B cell (primary cell): ENCODE data around the gene PRSS56. TPM values are rescaled to one million over a fixed set of nuclear protein-coding genes. Genes with fewer than 3 reads are reported as not detected.

Source experiments
- ATAC-seq: fragments of 200-7000 bp; cut with Tn5 transposase; one replicate; pipeline ENCODE4 v1.10.0; 2021; ENCODE audit warnings: low read depth, mild to moderate bottlenecking, moderate number of reproducible peaks, moderate library complexity
- CTCF ChIA-PET: fragments of 350-600 bp; sonication (Branson Sonifier 250); formaldehyde crosslinking; loops from one replicate; lab custom pipeline; 2021; ENCODE audit warnings: antibody characterized with exemption, inconsistent platforms; lab: Charles Lee
- POLR2A ChIA-PET: fragments of 350-600 bp; sonication (Branson Sonifier 250); formaldehyde crosslinking; loops from one replicate; lab custom pipeline; 2021; ENCODE audit warnings: antibody characterized with exemption; lab: Charles Lee
- DNase-seq: peaks from one replicate; pipeline ENCODE4 v3.0.0; 2013
- H2AFZ ChIP-seq: 2 replicates; pipeline ENCODE4 v1.6.1; 2012; ENCODE audit warnings: mild to moderate bottlenecking, low read depth, low read length; ENCODE audit not compliant: insufficient read depth, poor library complexity, severe bottlenecking
- H3K27ac ChIP-seq, 2 donors: 1 replicate in 1 of 2; 2 replicates in 1 of 2; pipeline ENCODE4 v1.5.1; 2012 to 2013; ENCODE audit warnings: low read length in 2 of 2, mild to moderate bottlenecking in 2 of 2, moderate library complexity in 1 of 2
- H3K27me3 ChIP-seq, 4 experiments: fragments of 200-600 bp in 1 of 4; sonication (generic) in 1 of 4; replicated peaks in 1 of 4; 1 replicate in 2 of 4; 2 replicates in 2 of 4; pipeline versions ENCODE4 v1.6.1 to v1.7.0; 2013 to 2016; ENCODE audit warnings: low read length in 3 of 4, mild to moderate bottlenecking in 2 of 4, mixed read lengths in 1 of 4, moderate library complexity in 1 of 4; ENCODE audit not compliant: insufficient read depth in 4 of 4, control insufficient read depth in 3 of 4; ENCODE audit errors: control extremely low read depth in 1 of 4
- H3K36me3 ChIP-seq, 2 experiments: replicated peaks in 1 of 2; 1 replicate in 1 of 2; 2 replicates in 1 of 2; pipeline versions ENCODE4 v1.6.1 to v1.7.1; 2013; ENCODE audit warnings: low read length in 1 of 2; ENCODE audit not compliant: insufficient read depth in 2 of 2, control insufficient read depth in 1 of 2; ENCODE audit errors: control extremely low read depth in 1 of 2, extremely low read depth in 1 of 2
- H3K4me1 ChIP-seq, 2 donors: fragments of 200-600 bp in 1 of 2; sonication (generic) in 1 of 2; 1 replicate in 1 of 2; 2 replicates in 1 of 2; pipeline versions ENCODE4 v1.5.1 to v1.6.1; 2013 to 2017; ENCODE audit warnings: low read length in 2 of 2; ENCODE audit not compliant: control insufficient read depth in 2 of 2, insufficient read depth in 2 of 2
- H3K4me2 ChIP-seq: replicated peaks from 2 replicates; pipeline ENCODE3; 2012; ENCODE audit warnings: mild to moderate bottlenecking, low read depth, low read length; ENCODE audit not compliant: poor library complexity, severe bottlenecking
- H3K4me3 ChIP-seq, 5 experiments: fragments of 200-600 bp in 1 of 5; sonication (generic) in 1 of 5; 1 replicate in 3 of 5; 2 replicates in 2 of 5; pipeline versions ENCODE4 v1.5.1 to v1.7.0; 2011 to 2016; ENCODE audit warnings: low read length in 4 of 5, mild to moderate bottlenecking in 4 of 5, low read depth in 2 of 5, control low read depth in 1 of 5, moderate library complexity in 1 of 5; ENCODE audit not compliant: insufficient read depth in 1 of 5; ENCODE audit errors: control extremely low read depth in 1 of 5, extremely low read depth in 1 of 5
- H3K79me2 ChIP-seq: fragments of 200-600 bp; sonication (generic); one replicate; pipeline ENCODE4 v1.6.0; 2016; ENCODE audit warnings: low read length; ENCODE audit not compliant: control insufficient read depth, insufficient read depth
- H3K9ac ChIP-seq: fragments of 200-600 bp; sonication (generic); 2 replicates; pipeline ENCODE4 v1.6.1; 2017; ENCODE audit warnings: mild to moderate bottlenecking, low read length, moderate library complexity
- H3K9me3 ChIP-seq, 3 donors: one replicate each; pipeline versions ENCODE4 v1.6.1 to v1.7.1; 2013; ENCODE audit warnings: low read length in 2 of 3; ENCODE audit not compliant: control insufficient read depth in 2 of 3, insufficient read depth in 1 of 3; ENCODE audit errors: control extremely low read depth in 1 of 3
- H4K20me1 ChIP-seq: 2 replicates; pipeline ENCODE4 v1.6.0; 2012; ENCODE audit warnings: mild to moderate bottlenecking, low read length; ENCODE audit not compliant: insufficient read depth, control insufficient read depth, poor library complexity, severe bottlenecking
- H3K27ac Mint-ChIP-seq: one replicate; pipeline ENCODE4 v1.8.0; 2021; ENCODE audit warnings: mixed read lengths
- H3K27me3 Mint-ChIP-seq: one replicate; pipeline ENCODE4 v1.8.0; 2021; ENCODE audit warnings: mixed read lengths
- H3K4me1 Mint-ChIP-seq: one replicate; pipeline ENCODE4 v1.8.0; 2021; ENCODE audit warnings: mixed read lengths
- H3K4me3 Mint-ChIP-seq: one replicate; pipeline ENCODE4 v1.8.0; 2021; ENCODE audit warnings: mixed read lengths
- H3K9me3 Mint-ChIP-seq: one replicate; pipeline ENCODE4 v1.8.0; 2022; ENCODE audit warnings: mixed read lengths; ENCODE audit not compliant: insufficient read depth
- EZH2 ChIP-seq: IDR thresholded peaks from 2 replicates; pipeline ENCODE4 v1.6.1; 2012; ENCODE audit warnings: borderline replicate concordance, low read depth, mild to moderate bottlenecking, moderate library complexity, low read length; ENCODE audit not compliant: insufficient read depth, poor library complexity, severe bottlenecking
- WGBS: methylation state at CpG from one replicate; pipeline ENCODE4 v1.1.5; 2013; ENCODE audit warnings: missing lambda C conversion rate; ENCODE audit not compliant: insufficient coverage; 5-methylcytosine and 5-hydroxymethylcytosine counted together
- intact Hi-C: fragments of 100-400 bp; cut with micrococcal nuclease; formaldehyde crosslinking; loops from one replicate; pipeline ENCODE4 v1.10.0; 2022
- polyA plus RNA-seq: library from polyadenylated mRNA; depleted of rRNA; stranded (reverse); fragments of >200 nt; gene quantifications from 2 replicates; pipeline ENCODE4 v1.2.3, GENCODE V29; 2012
- total RNA-seq, 2 donors: library from RNA; stranded (reverse); fragments of 120-200 nt in 1 of 2; gene quantifications; 1 replicate in 1 of 2; 2 replicates in 1 of 2; pipeline versions ENCODE4 v1.2.3 to v1.2.4, GENCODE V29; 2013 to 2022
- TF ChIP-seq, protein P1 (sequence below): fragments of 200-600 bp; IDR thresholded peaks from one replicate; pipeline ENCODE4 v1.8.0; 2022; ENCODE audit warnings: antibody characterized with exemption, mild to moderate bottlenecking

Gene PRSS56
- total and polyA plus RNA-seq, 2 donors (not counting 1 experiment from before 2014, with no cell fraction given): not detected

DNA sequence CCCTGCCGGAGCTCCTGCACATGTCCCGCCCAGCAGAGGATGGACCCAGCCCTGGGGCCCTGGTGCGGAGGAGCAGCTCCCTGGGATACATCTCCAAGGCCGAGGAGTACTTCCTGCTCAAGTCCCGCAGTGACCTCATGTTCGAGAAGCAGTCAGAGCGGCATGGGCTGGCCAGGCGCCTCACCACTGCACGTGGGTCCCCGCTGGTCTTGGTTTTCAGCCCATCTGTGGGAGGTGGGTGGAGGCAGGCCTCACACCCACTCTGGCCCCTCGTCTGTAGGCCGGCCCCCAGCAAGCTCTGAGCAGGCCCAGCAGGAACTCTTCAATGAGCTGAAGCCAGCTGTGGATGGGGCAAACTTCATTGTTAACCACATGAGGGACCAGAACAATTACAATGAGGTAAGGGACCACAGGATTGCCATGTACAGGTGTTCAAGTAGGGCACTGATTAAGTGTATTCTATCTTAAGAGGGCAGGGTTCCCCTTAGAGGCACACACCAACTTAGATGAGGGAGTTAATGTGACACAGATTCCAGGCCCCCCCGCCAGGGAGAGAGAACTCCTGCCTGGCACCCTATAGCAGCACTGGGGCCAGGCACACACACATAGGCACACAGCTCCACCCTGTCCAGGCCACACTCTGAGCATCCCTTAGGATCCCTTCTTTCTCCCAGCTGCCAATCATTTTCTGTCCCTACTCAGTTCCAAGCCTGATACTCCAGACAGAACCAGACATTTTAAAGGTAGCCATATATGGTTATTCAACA lies 13.9 kb downstream of the PRSS56 start:
- Mint-ChIP-seq H3K9me3 (peaks cover 5% of the 10 kb centered on the region), H3K4me3 (no peak overlapping the region), H3K27me3 (peaks cover 34% of the 10 kb centered on the region), H3K27ac (no peak overlapping the region), H3K4me1 (peaks cover 8% of the 10 kb centered on the region)
- no peaks in the 10 kb centered on the region for H3K36me3 ChIP-seq
- no peak overlapping the region for H2AFZ ChIP-seq
- ChIA-PET CTCF (no interaction called here), POLR2A (no interaction called here)
- intact Hi-C loops: no loop called here
- ATAC-seq: no peak
- no peaks in the 10 kb centered on the region for H4K20me1 ChIP-seq
- H3K9me3 ChIP-seq: peaks cover 0 to 18% (median 7%) of the 10 kb centered on the region in 3 donors
- H3K4me3 ChIP-seq: no peak overlapping the region
- no peak overlapping the region for H3K4me2 ChIP-seq
- no peak overlapping the region for H3K27ac ChIP-seq
- peaks cover 0 to 17% (median 7%) of the 10 kb centered on the region in 4 experiments for H3K27me3 ChIP-seq
- TF ChIP-seq, protein P1, sequence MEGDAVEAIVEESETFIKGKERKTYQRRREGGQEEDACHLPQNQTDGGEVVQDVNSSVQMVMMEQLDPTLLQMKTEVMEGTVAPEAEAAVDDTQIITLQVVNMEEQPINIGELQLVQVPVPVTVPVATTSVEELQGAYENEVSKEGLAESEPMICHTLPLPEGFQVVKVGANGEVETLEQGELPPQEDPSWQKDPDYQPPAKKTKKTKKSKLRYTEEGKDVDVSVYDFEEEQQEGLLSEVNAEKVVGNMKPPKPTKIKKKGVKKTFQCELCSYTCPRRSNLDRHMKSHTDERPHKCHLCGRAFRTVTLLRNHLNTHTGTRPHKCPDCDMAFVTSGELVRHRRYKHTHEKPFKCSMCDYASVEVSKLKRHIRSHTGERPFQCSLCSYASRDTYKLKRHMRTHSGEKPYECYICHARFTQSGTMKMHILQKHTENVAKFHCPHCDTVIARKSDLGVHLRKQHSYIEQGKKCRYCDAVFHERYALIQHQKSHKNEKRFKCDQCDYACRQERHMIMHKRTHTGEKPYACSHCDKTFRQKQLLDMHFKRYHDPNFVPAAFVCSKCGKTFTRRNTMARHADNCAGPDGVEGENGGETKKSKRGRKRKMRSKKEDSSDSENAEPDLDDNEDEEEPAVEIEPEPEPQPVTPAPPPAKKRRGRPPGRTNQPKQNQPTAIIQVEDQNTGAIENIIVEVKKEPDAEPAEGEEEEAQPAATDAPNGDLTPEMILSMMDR: no peak
- no peak for TF ChIP-seq EZH2
- peaks cover 0 to 5% of the 10 kb centered on the region in 2 donors for H3K4me1 ChIP-seq
- DNase-seq: no peak
- 90% methylated on average over 13 of the region's 13 CpGs for WGBS
- H3K79me2 ChIP-seq: no peaks in the 10 kb centered on the region
- no peak overlapping the region for H3K9ac ChIP-seq

DNA sequence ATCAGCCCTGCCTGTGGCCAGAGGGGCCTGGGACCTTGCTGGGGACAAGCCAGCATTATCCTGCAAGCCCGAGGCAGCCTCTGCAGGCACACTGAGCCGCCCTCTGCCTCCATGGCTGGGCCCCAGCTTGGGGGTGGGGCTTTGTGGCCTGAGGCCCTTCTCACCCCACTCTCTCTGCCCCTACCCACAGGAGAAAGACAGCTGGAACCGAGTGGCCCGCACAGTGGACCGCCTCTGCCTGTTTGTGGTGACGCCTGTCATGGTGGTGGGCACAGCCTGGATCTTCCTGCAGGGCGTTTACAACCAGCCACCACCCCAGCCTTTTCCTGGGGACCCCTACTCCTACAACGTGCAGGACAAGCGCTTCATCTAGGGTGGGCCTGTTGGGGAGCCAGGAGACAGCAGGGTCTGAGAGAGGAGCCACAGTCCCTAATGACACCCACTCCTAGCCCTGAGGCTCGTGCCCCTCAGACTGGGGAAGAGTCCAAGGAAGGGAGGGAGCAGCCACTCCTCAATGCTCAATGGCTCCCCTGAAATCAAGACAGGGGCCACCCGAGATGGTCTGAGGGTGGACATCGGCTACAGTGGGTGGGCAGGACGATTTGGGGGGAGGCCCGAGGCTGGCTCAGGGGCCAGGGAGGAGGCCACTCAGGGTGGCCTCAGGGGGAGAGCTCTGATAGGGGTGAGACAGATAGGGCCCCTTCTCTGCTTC lies 14.9 kb downstream of the PRSS56 start:
- Histone ChIP-seq H3K27me3 (peaks cover 0 to 22% (median 8%) of the 10 kb centered on the region in 4 experiments), H2AFZ (no peak overlapping the region), H4K20me1 (no peaks in the 10 kb centered on the region), H3K4me1 (peaks cover 0 to 9% of the 10 kb centered on the region in 2 donors), H3K9me3 (peaks cover 0 to 23% (median 7%) of the 10 kb centered on the region in 3 donors), H3K27ac (no peak overlapping the region), H3K9ac (no peak overlapping the region), H3K36me3 (no peaks in the 10 kb centered on the region), H3K4me3 (no peak overlapping the region), H3K79me2 (no peaks in the 10 kb centered on the region), H3K4me2 (no peak overlapping the region)
- POLR2A ChIA-PET: no interaction called here
- 86% methylated on average over 6 of the region's 14 CpGs for whole genome bisulfite sequencing
- H3K4me1 Mint-ChIP-seq: peaks cover 8% of the 10 kb centered on the region
- no peak overlapping the region for H3K27ac Mint-ChIP-seq
- ATAC-seq (no peak), DNase-seq (no peak)
- peaks cover 5% of the 10 kb centered on the region for H3K9me3 Mint-ChIP-seq
- CTCF ChIA-PET: no interaction called here
- intact Hi-C loops: no loop called here
- peaks cover 27% of the 10 kb centered on the region for H3K27me3 Mint-ChIP-seq
- TF ChIP-seq, protein P1: no peak
- no peak for TF ChIP-seq EZH2
- H3K4me3 Mint-ChIP-seq: no peak overlapping the region
